GM21529 (cell line): ENCODE results near the gene ALDH1A3.

Experiments
- ATAC-seq: cut with Tn5 transposase; IDR thresholded peaks from one replicate; pipeline ENCODE4 v1.9.1; 2021; ENCODE audit not compliant: unreplicated experiment

ALDH1A3 gene

GRCh38 chr15:100923902-100924301 is 44.3 kb downstream of the ALDH1A3 start:
- ATAC-seq: no peak

- no peak for ATAC-seq
Observed at GRCh38 chr15:100924436-100924835, 44.8 kb downstream of the ALDH1A3 start.

GRCh38 chr15:100925480-100925879 is 45.8 kb downstream of the ALDH1A3 start:
- no peak for ATAC-seq

- no peak for ATAC-seq
Observed at GRCh38 chr15:100926258-100926657, 46.6 kb downstream of the ALDH1A3 start.

GRCh38 chr15:100926971-100927756 is 47.5 kb downstream of the ALDH1A3 start:
- ATAC-seq: no peak

GRCh38 chr15:100928632-100929280 is 49.1 kb downstream of the ALDH1A3 start:
- no peak for ATAC-seq

GRCh38 chr15:100929641-100930042 is 50.0 kb downstream of the ALDH1A3 start:
- no peak for ATAC-seq

GRCh38 chr15:100930306-100930848 is 50.7 kb downstream of the ALDH1A3 start:
- ATAC-seq: no peak

GRCh38 chr15:100931143-100931890 is 51.7 kb downstream of the ALDH1A3 start:
- ATAC-seq: peak; percentile 49

GRCh38 chr15:100932676-100933348 is 53.2 kb downstream of the ALDH1A3 start:
- no peak for ATAC-seq

GRCh38 chr15:100934166-100934565 is 54.5 kb downstream of the ALDH1A3 start:
- ATAC-seq: no peak

- peak; percentile 32 for ATAC-seq
Observed at GRCh38 chr15:100934726-100935125, 55.1 kb downstream of the ALDH1A3 start.

- ATAC-seq: no peak
Observed at GRCh38 chr15:100937171-100937570, 57.5 kb downstream of the ALDH1A3 start.

- ATAC-seq: no peak
Observed at GRCh38 chr15:100939791-100940190, 60.2 kb downstream of the ALDH1A3 start.

GRCh38 chr15:100940767-100941379 is 61.2 kb downstream of the ALDH1A3 start:
- ATAC-seq: peak; percentile 73

GRCh38 chr15:100941536-100941935 is 61.9 kb downstream of the ALDH1A3 start:
- ATAC-seq: peak; percentile 54

- peak; percentile 19 for ATAC-seq
Observed at GRCh38 chr15:100942656-100943425, 63.2 kb downstream of the ALDH1A3 start.

GRCh38 chr15:100944244-100944895 is 64.7 kb downstream of the ALDH1A3 start:
- peak; percentile 32 for ATAC-seq

GRCh38 chr15:100944986-100945385 is 65.4 kb downstream of the ALDH1A3 start:
- ATAC-seq: no peak
